DOHH2 (cell line): Measurements from ENCODE around the gene TBCK.

Experiments used
- H3F3A ChIP-seq: fragments of 200-600 bp; sonication (generic), shearing (Covaris generic); 2 replicates; pipeline ENCODE4 v1.6.0; 2016; ENCODE audit warnings: antibody characterized with exemption, mild to moderate bottlenecking; ENCODE audit not compliant: control insufficient read depth, insufficient read depth
- H3K27ac ChIP-seq: fragments of 200-600 bp; sonication (generic); 2 replicates; pipeline ENCODE4 v1.5.1; 2014; ENCODE audit warnings: low read depth, mild to moderate bottlenecking, low read length, moderate library complexity
- H3K27me3 ChIP-seq: fragments of 200-600 bp; sonication (generic); 2 replicates; pipeline ENCODE4 v1.6.1; 2014; ENCODE audit warnings: mild to moderate bottlenecking, low read length, mixed read lengths; ENCODE audit not compliant: control insufficient read depth
- H3K36me3 ChIP-seq: fragments of 200-600 bp; sonication (generic); 2 replicates; pipeline ENCODE4 v1.6.1; 2014; ENCODE audit warnings: mild to moderate bottlenecking, low read length, moderate library complexity, mixed read lengths; ENCODE audit not compliant: control insufficient read depth
- H3K4me1 ChIP-seq: fragments of 200-600 bp; sonication (generic); 2 replicates; pipeline ENCODE4 v1.6.1; 2014; ENCODE audit warnings: mild to moderate bottlenecking, low read length, mixed read lengths; ENCODE audit not compliant: control insufficient read depth
- H3K4me2 ChIP-seq: fragments of 200-600 bp; sonication (generic); 2 replicates; pipeline ENCODE4 v1.6.0; 2014; ENCODE audit warnings: mild to moderate bottlenecking, low read length, moderate library complexity
- H3K4me3 ChIP-seq: fragments of 200-600 bp; sonication (generic); 2 replicates; pipeline ENCODE4 v1.5.1; 2014; ENCODE audit warnings: mild to moderate bottlenecking, low read length, mixed read lengths
- H3K79me2 ChIP-seq: fragments of 200-600 bp; sonication (generic); 2 replicates; pipeline ENCODE4 v1.6.1; 2014; ENCODE audit warnings: mild to moderate bottlenecking, low read length, mixed read lengths; ENCODE audit not compliant: control insufficient read depth
- H3K9me2 ChIP-seq: fragments of 200-600 bp; sonication (generic); replicated peaks from 2 replicates; pipeline ENCODE4 v1.6.1; 2014; ENCODE audit warnings: mild to moderate bottlenecking, low read length, mixed read lengths; ENCODE audit not compliant: control insufficient read depth
- H3K9me3 ChIP-seq: fragments of 200-600 bp; sonication (generic); 2 replicates; pipeline ENCODE4 v1.6.1; 2014; ENCODE audit warnings: antibody characterized with exemption, low read length, mixed read lengths; ENCODE audit not compliant: control insufficient read depth, insufficient read depth
- H4K20me1 ChIP-seq: fragments of 200-600 bp; sonication (generic); 2 replicates; pipeline ENCODE4 v1.6.0; 2014; ENCODE audit warnings: low read depth, mild to moderate bottlenecking, antibody characterized with exemption, low read length, moderate library complexity; ENCODE audit not compliant: control insufficient read depth, insufficient read depth
- CTCF ChIP-seq: fragments of 200-600 bp; sonication (generic); IDR thresholded peaks from one replicate; pipeline ENCODE4 v1.5.1; 2014; ENCODE audit warnings: antibody characterized with exemption, mild to moderate bottlenecking, low read depth, low read length; ENCODE audit not compliant: poor library complexity, severe bottlenecking
- EZH2phosphoT487 ChIP-seq: fragments of 200-600 bp; sonication (generic); IDR thresholded peaks from 2 replicates; pipeline ENCODE4 v1.6.1; 2017; ENCODE audit warnings: borderline replicate concordance, mild to moderate bottlenecking, antibody characterized with exemption, low read length, moderate library complexity, mixed read lengths

Gene TBCK

DNA sequence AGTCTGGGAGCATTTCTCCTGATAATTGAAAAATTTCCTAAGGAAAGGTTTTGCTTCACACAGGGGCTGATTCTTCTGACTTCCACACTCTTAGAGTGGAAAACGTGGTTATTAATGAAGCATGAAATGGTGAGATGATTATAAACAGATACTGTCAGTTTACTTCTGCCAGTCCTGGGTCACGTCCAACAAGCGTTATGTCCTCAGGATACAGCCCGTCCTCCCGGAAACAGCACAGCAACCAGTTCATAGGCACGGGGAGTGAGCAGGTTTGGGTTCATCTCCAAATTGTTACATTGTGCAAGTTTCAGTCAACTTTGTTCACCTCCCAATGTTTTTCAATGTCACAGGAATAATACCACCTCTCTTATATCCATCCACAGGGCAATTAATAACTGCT lies 321.9 kb downstream of the TBCK start:
- Histone ChIP-seq H3K4me3 (no peak overlapping the region), H4K20me1 (no peaks in the 10 kb centered on the region), H3K27ac (no peak overlapping the region), H3K4me2 (no peak overlapping the region), H3K9me2 (no peaks in the 10 kb centered on the region), H3K4me1 (no peaks in the 10 kb centered on the region), H3K79me2 (no peaks in the 10 kb centered on the region), H3K27me3 (no peaks in the 10 kb centered on the region), H3F3A (no peaks in the 10 kb centered on the region), H3K36me3 (no peaks in the 10 kb centered on the region), H3K9me3 (no peaks in the 10 kb centered on the region)
- no peak for TF ChIP-seq CTCF

DNA sequence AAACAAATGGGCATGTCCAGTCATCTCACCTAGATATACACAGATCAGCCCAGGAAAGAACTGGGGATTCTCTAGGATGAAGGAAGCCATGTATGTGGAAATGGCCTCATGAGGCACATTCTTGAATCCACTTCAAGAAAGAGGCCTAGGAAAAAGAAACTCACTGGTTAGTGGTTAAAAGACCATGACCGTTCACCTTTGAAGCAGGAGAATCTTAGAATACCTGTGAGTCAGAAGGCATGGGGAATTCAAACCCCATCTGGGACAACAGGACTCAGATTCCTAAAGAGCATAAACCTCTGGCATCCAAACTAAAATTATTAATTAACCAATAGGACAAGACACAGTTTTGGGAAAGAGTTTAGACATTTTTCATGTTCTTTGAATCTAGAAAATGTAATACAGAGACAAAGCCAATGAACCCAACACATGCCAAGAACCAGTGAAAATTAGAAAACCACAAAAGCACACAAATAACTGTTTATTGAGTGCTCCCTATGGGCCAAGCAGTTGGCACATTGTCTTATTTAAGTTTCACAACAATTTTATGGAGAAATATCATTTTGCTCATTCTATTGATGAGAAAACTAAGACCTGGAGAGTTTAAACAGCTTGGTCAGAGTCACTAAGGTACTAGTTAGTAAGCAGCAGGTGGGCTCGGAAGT lies 323.2 kb downstream of the TBCK start:
- no peak overlapping the region for H3K4me2 ChIP-seq
- TF ChIP-seq EZH2phosphoT487 (no peak), CTCF (no peak)
- no peaks in the 10 kb centered on the region for H3K4me1 ChIP-seq
- H3K27me3 ChIP-seq = no peaks in the 10 kb centered on the region
- no peaks in the 10 kb centered on the region for H3F3A ChIP-seq
- no peaks in the 10 kb centered on the region for H3K79me2 ChIP-seq
- H3K36me3 ChIP-seq = no peaks in the 10 kb centered on the region
- H3K9me3 ChIP-seq = no peaks in the 10 kb centered on the region
- no peak overlapping the region for H3K27ac ChIP-seq
- H4K20me1 ChIP-seq = no peaks in the 10 kb centered on the region
- H3K9me2 ChIP-seq = no peaks in the 10 kb centered on the region
- no peak overlapping the region for H3K4me3 ChIP-seq

DNA sequence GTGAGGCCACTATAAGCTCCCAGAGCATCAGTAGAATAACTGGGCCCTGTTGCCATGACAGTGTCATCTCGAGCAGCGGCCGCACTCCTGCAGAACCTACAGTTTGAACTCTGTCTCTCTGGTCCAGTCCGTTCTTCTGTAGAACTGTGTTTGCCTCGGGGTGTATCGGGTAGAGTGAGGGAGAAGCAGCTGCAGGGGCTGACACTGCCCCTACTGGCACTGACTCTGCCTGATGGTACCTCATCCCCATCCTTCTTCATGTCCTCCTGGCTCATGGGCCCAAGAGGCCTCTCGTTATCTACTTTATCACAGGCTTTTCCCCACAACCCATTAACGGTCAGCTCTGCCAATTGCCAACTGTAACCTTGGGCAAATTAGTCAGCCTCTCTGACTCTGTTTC lies 324.3 kb downstream of the TBCK start:
- Histone ChIP-seq H3K27ac (no peak overlapping the region), H3F3A (no peaks in the 10 kb centered on the region), H3K4me2 (no peak overlapping the region), H3K27me3 (no peaks in the 10 kb centered on the region), H3K36me3 (no peaks in the 10 kb centered on the region), H3K79me2 (no peaks in the 10 kb centered on the region), H3K4me1 (no peaks in the 10 kb centered on the region), H4K20me1 (no peaks in the 10 kb centered on the region), H3K4me3 (no peak overlapping the region), H3K9me3 (no peaks in the 10 kb centered on the region), H3K9me2 (no peaks in the 10 kb centered on the region)
- TF ChIP-seq CTCF (no peak), EZH2phosphoT487 (no peak)
